ENCODE measurements around the gene EIF4G1. TPM values are rescaled to one million over a fixed set of nuclear protein-coding genes. Genes with fewer than 3 reads are reported as not detected.

Gene EIF4G1
- polyA plus RNA-seq, 3 donors, result 13.9 to 119 (median 24.2) TPM

GRCh38 chr3:184346480-184347190 is 32.2 kb downstream of the EIF4G1 start:
- Mint-ChIP-seq H3K27ac (no peak overlapping the region), H3K36me3 (peaks cover 35 to 50% of the 10 kb centered on the region in 2 donors), H3K4me1 (peaks cover 6% of the 10 kb centered on the region), H3K4me3 (no peak overlapping the region), H3K27me3 (ENCODE audit: low read depth in 3 of 3) (peaks cover 0 to 1% (median under 1%) of the 10 kb centered on the region in 3 donors), H3K9me3 (peaks cover 0 to 1% (median 0%) of the 10 kb centered on the region in 7 donors)
- intact Hi-C loops (cut with micrococcal nuclease), result no loop called here
- no peak overlapping the region for H3K9ac ChIP-seq (ENCODE audit: insufficient read depth, low read length, poor library complexity, severe bottlenecking)
- H3K27ac ChIP-seq (ENCODE audit: low read depth in 1 of 2, low read length in 2 of 2), result no peak overlapping the region
- no peak overlapping the region for H3K4me2 ChIP-seq (replicated peaks; ENCODE audit: extremely low read depth, low read length, poor library complexity, severe bottlenecking)
- no peaks in the 10 kb centered on the region for H3K4me1 ChIP-seq (ENCODE audit: control insufficient read depth in 1 of 2, insufficient read depth in 2 of 2, low read length in 2 of 2)
- no peaks in the 10 kb centered on the region for H4K20me1 ChIP-seq (ENCODE audit: insufficient read depth, low read length)
- no peaks in the 10 kb centered on the region for H3K79me2 ChIP-seq (ENCODE audit: insufficient read depth, low read length)
- no peaks in the 10 kb centered on the region for H3K27me3 ChIP-seq (ENCODE audit: control insufficient read depth in 2 of 2, insufficient read depth in 2 of 2, low read length in 2 of 2)
- no peak overlapping the region for H3K4me3 ChIP-seq (replicated peaks in 1 of 3; ENCODE audit: low read depth in 2 of 3, low read length in 3 of 3)
- 96% methylated on average over 15 of the region's 20 CpGs for WGBS (ENCODE audit: insufficient coverage)
- no peaks in the 10 kb centered on the region for H3K9me3 ChIP-seq (replicated peaks in 1 of 2; ENCODE audit: control insufficient read depth in 1 of 2, insufficient read depth in 1 of 2, low read length in 2 of 2)
- H2AFZ ChIP-seq (ENCODE audit: insufficient read depth, low read depth, low read length, poor library complexity, severe bottlenecking), result no peak overlapping the region
- DNase-seq, result no peak
- no peak for TF ChIP-seq CTCF (IDR thresholded peaks at IDR 0.05)
- H3K36me3 ChIP-seq (replicated peaks in 1 of 2; ENCODE audit: control insufficient read depth in 1 of 2, insufficient read depth in 2 of 2, low read length in 2 of 2), result peaks cover 27 to 39% of the 10 kb centered on the region in 2 donors

GRCh38 chr3:184347321-184348056 is 33.1 kb downstream of the EIF4G1 start:
- H3K27ac ChIP-seq (ENCODE audit: low read depth in 1 of 2, low read length in 2 of 2), result no peak overlapping the region
- Mint-ChIP-seq H3K4me1 (peaks cover 6% of the 10 kb centered on the region), H3K27me3 (ENCODE audit: low read depth in 3 of 3) (peaks cover 0 to 3% (median 1%) of the 10 kb centered on the region in 3 donors), H3K27ac (no peak overlapping the region), H3K9me3 (peaks cover 0 to 1% (median 0%) of the 10 kb centered on the region in 7 donors), H3K4me3 (no peak overlapping the region), H3K36me3 (peaks cover 29 to 42% of the 10 kb centered on the region in 2 donors)
- H3K36me3 ChIP-seq (replicated peaks in 1 of 2; ENCODE audit: control insufficient read depth in 1 of 2, insufficient read depth in 2 of 2, low read length in 2 of 2), result peaks cover 21 to 31% of the 10 kb centered on the region in 2 donors
- no peak overlapping the region for H3K9ac ChIP-seq (ENCODE audit: insufficient read depth, low read length, poor library complexity, severe bottlenecking)
- TF ChIP-seq CTCF (IDR thresholded peaks at IDR 0.05), result no peak
- H3K27me3 ChIP-seq (ENCODE audit: control insufficient read depth in 2 of 2, insufficient read depth in 2 of 2, low read length in 2 of 2), result no peaks in the 10 kb centered on the region
- H4K20me1 ChIP-seq (ENCODE audit: insufficient read depth, low read length), result no peaks in the 10 kb centered on the region
- no peak overlapping the region for H2AFZ ChIP-seq (ENCODE audit: insufficient read depth, low read depth, low read length, poor library complexity, severe bottlenecking)
- no peaks in the 10 kb centered on the region for H3K79me2 ChIP-seq (ENCODE audit: insufficient read depth, low read length)
- H3K4me2 ChIP-seq (replicated peaks; ENCODE audit: extremely low read depth, low read length, poor library complexity, severe bottlenecking), result no peak overlapping the region
- H3K9me3 ChIP-seq (replicated peaks in 1 of 2; ENCODE audit: control insufficient read depth in 1 of 2, insufficient read depth in 1 of 2, low read length in 2 of 2), result no peaks in the 10 kb centered on the region
- DNase-seq, result no peak
- H3K4me3 ChIP-seq (replicated peaks in 1 of 3; ENCODE audit: low read depth in 2 of 3, low read length in 3 of 3), result no peak overlapping the region
- intact Hi-C loops (cut with micrococcal nuclease), result no loop called here
- H3K4me1 ChIP-seq (ENCODE audit: control insufficient read depth in 1 of 2, insufficient read depth in 2 of 2, low read length in 2 of 2), result no peaks in the 10 kb centered on the region
- WGBS (ENCODE audit: insufficient coverage), result 79% methylated on average over 7 of the region's 12 CpGs

Measured in CD14-positive monocyte (primary cell).